Liver (tissue), 9 donors: ENCODE data around the gene IGLL5. TPM values are rescaled to one million over a fixed set of nuclear protein-coding genes. Genes with fewer than 3 reads are reported as not detected.

Experiments used
- DNase-seq: peaks from one replicate; pipeline ENCODE4 v3.0.0-alpha.2; 2017; ENCODE audit warnings: low spot score
- H3K27ac ChIP-seq, 2 donors: one replicate each; pipeline ENCODE4 v1.7.0; 2013; ENCODE audit warnings: inconsistent platforms in 2 of 2, low read length in 2 of 2, control low read depth in 1 of 2, low read depth in 1 of 2, mild to moderate bottlenecking in 1 of 2
- H3K27me3 ChIP-seq, 4 donors: one replicate each; pipeline versions ENCODE4 v1.6.1 to v1.7.0; 2013; ENCODE audit warnings: low read length in 3 of 4, inconsistent platforms in 1 of 4, mild to moderate bottlenecking in 1 of 4, moderate library complexity in 1 of 4; ENCODE audit not compliant: control insufficient read depth in 4 of 4, insufficient read depth in 4 of 4
- H3K36me3 ChIP-seq, 4 donors: one replicate each; pipeline versions ENCODE4 v1.6.1 to v1.7.0; 2013; ENCODE audit warnings: low read length in 3 of 4, mild to moderate bottlenecking in 3 of 4, low read depth in 1 of 4, moderate library complexity in 1 of 4; ENCODE audit not compliant: control insufficient read depth in 4 of 4, insufficient read depth in 3 of 4
- H3K4me1 ChIP-seq, 4 donors: one replicate each; pipeline versions ENCODE4 v1.6.1 to v1.7.0; 2013; ENCODE audit warnings: low read length in 3 of 4, mild to moderate bottlenecking in 3 of 4, moderate library complexity in 1 of 4; ENCODE audit not compliant: control insufficient read depth in 4 of 4, insufficient read depth in 4 of 4
- H3K4me3 ChIP-seq, 3 donors: one replicate each; pipeline versions ENCODE4 v1.6.1 to v1.7.0; 2013; ENCODE audit warnings: low read length in 3 of 3, control low read depth in 1 of 3, low read depth in 1 of 3, mild to moderate bottlenecking in 1 of 3
- H3K9ac ChIP-seq, 2 donors: one replicate each; pipeline ENCODE4 v1.7.0; 2013; ENCODE audit warnings: low read length in 2 of 2, mild to moderate bottlenecking in 2 of 2, moderate library complexity in 2 of 2, control low read depth in 1 of 2, low read depth in 1 of 2
- H3K9me3 ChIP-seq, 4 donors: one replicate each; pipeline versions ENCODE4 v1.6.1 to v1.7.0; 2013; ENCODE audit warnings: low read length in 3 of 4; ENCODE audit not compliant: control insufficient read depth in 4 of 4
- ATF3 ChIP-seq: IDR thresholded peaks from 2 replicates; pipeline ENCODE4 v1.6.1; 2016; ENCODE audit warnings: antibody characterized with exemption
- CTCF ChIP-seq: fragments of 150-350 bp; IDR thresholded peaks from 2 replicates; pipeline ENCODE4 v1.5.1; 2017; ENCODE audit warnings: improper control_type of control experiment, low read depth, low read length; ENCODE audit not compliant: missing input control
- EGR1 ChIP-seq, 2 donors: IDR thresholded peaks; 2 replicates each; pipeline ENCODE4 v1.6.1; 2016 to 2018; ENCODE audit warnings: antibody characterized with exemption in 2 of 2, low read depth in 2 of 2
- FOXA1 ChIP-seq: IDR thresholded peaks from 2 replicates; pipeline ENCODE4 v1.6.1; 2016; ENCODE audit warnings: antibody characterized with exemption
- FOXA2 ChIP-seq: IDR thresholded peaks from 2 replicates; pipeline ENCODE4 v1.6.1; 2016; ENCODE audit warnings: antibody characterized with exemption
- GABPA ChIP-seq, 2 donors: IDR thresholded peaks in 1 of 2; conservative IDR thresholded peaks in 1 of 2; 2 replicates each; pipeline ENCODE4 v1.6.1; 2016; ENCODE audit warnings: antibody characterized with exemption in 2 of 2, mild to moderate bottlenecking in 1 of 2, moderate library complexity in 1 of 2
- HNF4A ChIP-seq, 2 donors: conservative IDR thresholded peaks; 2 replicates each; pipeline ENCODE4 v1.6.1; 2016; ENCODE audit warnings: antibody characterized with exemption in 2 of 2, mild to moderate bottlenecking in 2 of 2
- HNF4G ChIP-seq: IDR thresholded peaks from 2 replicates; pipeline ENCODE4 v1.6.1; 2016; ENCODE audit warnings: antibody characterized with exemption
- JUND ChIP-seq, 2 donors: IDR thresholded peaks; 2 replicates each; pipeline ENCODE4 v1.6.1; 2016; ENCODE audit warnings: antibody characterized with exemption in 2 of 2
- MAX ChIP-seq: IDR thresholded peaks from 2 replicates; pipeline ENCODE4 v1.6.1; 2016; ENCODE audit warnings: antibody characterized with exemption
- NR2F2 ChIP-seq: IDR thresholded peaks from 2 replicates; pipeline ENCODE4 v1.6.1; 2016; ENCODE audit warnings: antibody characterized with exemption
- RAD21 ChIP-seq, 2 donors: IDR thresholded peaks; 2 replicates each; pipeline ENCODE4 v1.6.1; 2016; ENCODE audit warnings: antibody characterized with exemption in 2 of 2, mild to moderate bottlenecking in 2 of 2
- REST ChIP-seq: IDR thresholded peaks from 2 replicates; pipeline ENCODE4 v1.6.1; 2016; ENCODE audit warnings: antibody characterized with exemption, mild to moderate bottlenecking
- RXRA ChIP-seq, 2 donors: IDR thresholded peaks; 2 replicates each; pipeline ENCODE4 v1.6.1; 2017 to 2018; ENCODE audit warnings: antibody characterized with exemption in 2 of 2, mild to moderate bottlenecking in 1 of 2
- SP1 ChIP-seq: IDR thresholded peaks from 2 replicates; pipeline ENCODE4 v1.6.1; 2018; ENCODE audit warnings: antibody characterized with exemption, mild to moderate bottlenecking
- TAF1 ChIP-seq: conservative IDR thresholded peaks from 2 replicates; pipeline ENCODE4 v1.6.1; 2016; ENCODE audit warnings: antibody characterized with exemption, mild to moderate bottlenecking
- YY1 ChIP-seq: IDR thresholded peaks from 2 replicates; pipeline ENCODE4 v1.6.1; 2016; ENCODE audit warnings: antibody characterized with exemption, mild to moderate bottlenecking
- ZBTB33 ChIP-seq: IDR thresholded peaks from 2 replicates; pipeline ENCODE4 v1.6.1; 2016; ENCODE audit warnings: antibody characterized with exemption
- WGBS: extraction: QIAGEN DNeasy Blood & Tissue Kit; methylation state at CpG from one replicate; pipeline ENCODE4 v1.1.7; 2013; 5-methylcytosine and 5-hydroxymethylcytosine counted together
- polyA plus RNA-seq, 2 donors: library from polyadenylated mRNA; stranded (reverse) in 1 of 2; unstranded in 1 of 2; fragments of 200-250 nt in 1 of 2; fragments of >200 nt in 1 of 2; fragmentation: Nextera tagmentation in 1 of 2; extraction: Ambion mirVana in 1 of 2; gene quantifications; one replicate each; pipeline versions ENCODE4 v1.2.1 to v1.2.3, GENCODE V29; 2013 to 2015
- total RNA-seq, 2 donors: library from RNA; depleted of rRNA; stranded (reverse); fragments of >200 nt; gene quantifications; one replicate each; pipeline ENCODE4 v1.2.3, GENCODE V29; 2014
- donor health status: healthy.
- donor health status: healthy.
- donor health status: healthy.
- donor health status: healthy.
- donor health status: healthy.

Gene IGLL5
- total and polyA plus RNA-seq, 4 donors: 1.3 to 13.4 (median 3.4) TPM

- H3K36me3 ChIP-seq: no peaks in the 10 kb centered on the region
- peaks cover 0 to 2% (median 0%) of the 10 kb centered on the region in 4 donors for H3K27me3 ChIP-seq
- no peak overlapping the region for H3K4me3 ChIP-seq
- no peak overlapping the region for H3K27ac ChIP-seq
- no peak for DNase-seq
- 84% methylated on average over 6 of the region's 6 CpGs for WGBS
- H3K9me3 ChIP-seq: no peaks in the 10 kb centered on the region
- H3K9ac ChIP-seq: no peak overlapping the region
- no peak for TF ChIP-seq RXRA (IDR thresholded peaks at IDR 0.05)
- TF ChIP-seq REST: no peak
- no peak for TF ChIP-seq FOXA2
- TF ChIP-seq ATF3: no peak
- no peak for TF ChIP-seq JUND (IDR thresholded peaks at IDR 0.05)
- no peak for TF ChIP-seq RAD21 (IDR thresholded peaks at IDR 0.05)
- TF ChIP-seq SP1: no peak
- no peak for TF ChIP-seq TAF1
- no peak for TF ChIP-seq ZBTB33
- TF ChIP-seq FOXA1: no peak
- no peak for TF ChIP-seq HNF4A (conservative IDR thresholded peaks at IDR 0.05)
- no peak for TF ChIP-seq EGR1 (IDR thresholded peaks at IDR 0.05; ENCODE audit: low read depth in 2 of 2)
- TF ChIP-seq HNF4G: no peak
- TF ChIP-seq YY1: no peak
- TF ChIP-seq CTCF: no peak
- no peak for TF ChIP-seq NR2F2
- no peak for TF ChIP-seq GABPA (IDR thresholded peaks at IDR 0.05 in 1 of 2, conservative IDR thresholded peaks at IDR 0.05 in 1 of 2)
- no peak for TF ChIP-seq MAX
- H3K4me1 ChIP-seq: peaks cover 5 to 26% (median 20%) of the 10 kb centered on the region in 4 donors
Measured at GRCh38 chr22:22839570-22840314, 47.9 kb upstream of the IGLL5 start.
